GM12878 (cell line): Measurements from ENCODE around the gene DMRTC2. TPM values are rescaled to one million over a fixed set of nuclear protein-coding genes. Genes with fewer than 3 reads are reported as not detected.

Experiments used
- BMI1 ChIP-seq: fragments of 450-650 bp; IDR thresholded peaks from 2 replicates; pipeline ENCODE4 v1.6.1; 2016; ENCODE audit warnings: mild to moderate bottlenecking, moderate library complexity, borderline replicate concordance
- DPF2 ChIP-seq: fragments of 450-650 bp; IDR thresholded peaks from 2 replicates; pipeline ENCODE4 v1.6.1; 2017; ENCODE audit warnings: mild to moderate bottlenecking
- ESRRA ChIP-seq: IDR thresholded peaks from 2 replicates; pipeline ENCODE4 v1.6.1; 2012; ENCODE audit warnings: mild to moderate bottlenecking, low read length, improper control_type of control experiment
- GABPA ChIP-seq: IDR thresholded peaks from 2 replicates; pipeline ENCODE4 v1.6.1; 2014; ENCODE audit warnings: antibody characterized with exemption, low read depth, mild to moderate bottlenecking, inconsistent platforms
- HDAC2 ChIP-seq: fragments of 200-600 bp; sonication (generic); IDR thresholded peaks from 2 replicates; pipeline ENCODE4 v1.6.1; 2017
- HDGF ChIP-seq: fragments of 450-650 bp; IDR thresholded peaks from 2 replicates; pipeline ENCODE4 v1.6.1; 2016; ENCODE audit warnings: antibody characterized with exemption
- LARP7 ChIP-seq: fragments of 450-650 bp; IDR thresholded peaks from 2 replicates; pipeline ENCODE4 v1.6.1; 2017; ENCODE audit warnings: mild to moderate bottlenecking
- MEF2A ChIP-seq: IDR thresholded peaks from 2 replicates; pipeline ENCODE4 v1.6.1; 2011; ENCODE audit warnings: low read depth, mild to moderate bottlenecking, low read length, moderate library complexity; ENCODE audit not compliant: insufficient read depth
- MLLT1 ChIP-seq: fragments of 450-650 bp; IDR thresholded peaks from 2 replicates; pipeline ENCODE4 v1.6.1; 2016; ENCODE audit warnings: mild to moderate bottlenecking
- MXI1 ChIP-seq: fragments of 150-350 bp; IDR thresholded peaks from 2 replicates; pipeline ENCODE4 v1.6.1; 2011; ENCODE audit warnings: low read depth, mild to moderate bottlenecking, inconsistent platforms, low read length, improper control_type of control experiment
- MYC ChIP-seq: IDR thresholded peaks from 2 replicates; pipeline ENCODE4 v1.6.1; 2011; ENCODE audit warnings: mild to moderate bottlenecking, low read length, moderate library complexity, inconsistent platforms; ENCODE audit not compliant: insufficient read depth, insufficient replicate concordance, insufficient read length, severe bottlenecking
- NBN ChIP-seq: fragments of 450-650 bp; IDR thresholded peaks from 2 replicates; pipeline ENCODE4 v1.6.1; 2016
- POLR2A ChIP-seq: IDR thresholded peaks from 2 replicates; pipeline ENCODE4 v1.6.1; 2011; ENCODE audit warnings: low read depth, mild to moderate bottlenecking, low read length
- POLR2AphosphoS5 ChIP-seq: IDR thresholded peaks from 2 replicates; pipeline ENCODE4 v1.6.1; 2011; ENCODE audit warnings: mild to moderate bottlenecking, low read length, inconsistent platforms
- RBBP5 ChIP-seq: fragments of 200-600 bp; sonication (generic); conservative IDR thresholded peaks from 2 replicates; pipeline ENCODE4 v1.6.1; 2016
- REST ChIP-seq: IDR thresholded peaks from 2 replicates; pipeline ENCODE4 v1.6.1; 2012; ENCODE audit warnings: mild to moderate bottlenecking, low read depth, low read length
- SMARCA5 ChIP-seq: fragments of 450-650 bp; IDR thresholded peaks from 2 replicates; pipeline ENCODE4 v1.6.1; 2017; ENCODE audit warnings: mild to moderate bottlenecking
- SMC3 ChIP-seq: IDR thresholded peaks from 2 replicates; pipeline ENCODE4 v1.6.1; 2011; ENCODE audit warnings: low read length, improper control_type of control experiment, borderline replicate concordance
- SREBF1 ChIP-seq: IDR thresholded peaks from 2 replicates; pipeline ENCODE4 v1.6.1; 2012; ENCODE audit warnings: mild to moderate bottlenecking, low read length
- SUPT20H ChIP-seq: IDR thresholded peaks from 2 replicates; pipeline ENCODE4 v1.6.1; 2011; ENCODE audit warnings: low read depth, mild to moderate bottlenecking, low read length, moderate library complexity, borderline replicate concordance; ENCODE audit not compliant: control insufficient read depth
- TARDBP ChIP-seq: IDR thresholded peaks from 2 replicates; pipeline ENCODE4 v1.6.1; 2016; ENCODE audit warnings: borderline replicate concordance
- TCF3 ChIP-seq: IDR thresholded peaks from 2 replicates; pipeline ENCODE4 v1.6.1; 2012; ENCODE audit warnings: low read depth, mild to moderate bottlenecking, low read length, borderline replicate concordance; ENCODE audit not compliant: insufficient read depth
- ZBTB40 ChIP-seq: fragments of 450-650 bp; IDR thresholded peaks from 2 replicates; pipeline ENCODE4 v1.6.1; 2016; ENCODE audit warnings: mild to moderate bottlenecking, moderate library complexity, borderline replicate concordance
- polyA plus RNA-seq, 11 experiments: library from polyadenylated mRNA; depleted of rRNA in 4 of 11; unstranded in 6 of 11; stranded (reverse) in 5 of 11; fragments of >200 nt; fragmentation: Nextera tagmentation in 4 of 11; fragmentation: Illumina TruSeq in 1 of 11; extraction: Ambion mirVana in 4 of 11; extraction: Trizol in 1 of 11; gene quantifications; 1 replicate in 1 of 11; 2 replicates in 10 of 11; pipeline versions ENCODE4 v1.2.1 to v1.2.3, GENCODE V29; 2011 to 2016; ENCODE audit warnings: inconsistent platforms in 2 of 11, missing spikeins in 2 of 11, low read depth in 1 of 11
- total RNA-seq, 4 experiments: library from RNA; depleted of rRNA in 3 of 4; stranded (reverse); fragments of >200 nt in 3 of 4; fragmentation: Illumina TruSeq in 1 of 4; extraction: Trizol in 1 of 4; gene quantifications; 2 replicates each; pipeline versions ENCODE4 v1.2.1 to v1.2.3, GENCODE V29; 2013 to 2021

The DMRTC2 gene
- total and polyA plus RNA-seq, 10 of the 15 experiments (the other 5 are each of a cell fraction or from before 2014, with no cell fraction given), result not detected

GRCh38 chr19:41859618-41860418, 15.0 kb downstream of the DMRTC2 start, which contains the start of gene RPS19 (continued):
- TF ChIP-seq POLR2A, result peak; percentile 99
- TF ChIP-seq NBN, result peak; percentile 100
- TF ChIP-seq HDAC2, result no peak
- peak; percentile 90 for TF ChIP-seq MLLT1
- no peak for TF ChIP-seq SUPT20H
- TF ChIP-seq SMC3, result no peak
- TF ChIP-seq POLR2AphosphoS5, result peak; percentile 98
- TF ChIP-seq GABPA, result peak; percentile 94
- TF ChIP-seq RBBP5, result no peak
- peak; percentile 98 for TF ChIP-seq MYC
- TF ChIP-seq DPF2, result peak; percentile 95
- TF ChIP-seq MEF2A, result 0 out of 2 replicates have a peak, but pooled peaks have one; percentile 18
- TF ChIP-seq SREBF1, result no peak
- TF ChIP-seq HDGF, result peak; percentile 97; the same call in 1 of the 2 replicates
- peak; percentile 83; the same call in 1 of the 2 replicates for TF ChIP-seq TCF3
- TF ChIP-seq LARP7, result peak; percentile 97
- TF ChIP-seq ZBTB40, result peak; percentile 93
- TF ChIP-seq TARDBP, result peak; percentile 92
- TF ChIP-seq SMARCA5, result peak; percentile 96
- TF ChIP-seq ESRRA, result 0 out of 2 replicates have a peak, but pooled peaks have one; percentile 36
- TF ChIP-seq REST, result 0 out of 2 replicates have a peak, but pooled peaks have one; percentile 17
- TF ChIP-seq BMI1, result no peak
- TF ChIP-seq MXI1, result peak; percentile 98
